IMR-90 (cell line): ENCODE measurements around the gene OR2T29. TPM values are rescaled to one million over a fixed set of nuclear protein-coding genes. Genes with fewer than 3 reads are reported as not detected.

ENCODE experiments used
- microRNA-seq, 2 experiments: library from miRNA; stranded (forward) in 1 of 2; unstranded in 1 of 2; fragments of 10-50 nt in 1 of 2; fragments of <30 nt in 1 of 2; gene quantifications in 1 of 2; microRNA quantifications in 1 of 2; one replicate each; pipeline versions ENCODE3 to v1.1.0; 2013 to 2020; ENCODE audit not compliant: insufficient read depth in 1 of 2, insufficient read length in 1 of 2, unreplicated experiment in 1 of 2
- polyA plus RNA-seq, 3 experiments: library from polyadenylated mRNA; depleted of rRNA; stranded (reverse); fragments of >200 nt; gene quantifications; 2 replicates each; pipeline ENCODE4 v1.2.3, GENCODE V29; 2012; ENCODE audit warnings: low replicate concordance in 1 of 3
- small RNA-seq, 5 experiments: library from RNA; depleted of rRNA; stranded (forward); fragments of <200 nt; gene quantifications; one replicate each; pipeline ENCODE3, GENCODE V24; 2012
- total RNA-seq: library from RNA; depleted of rRNA; stranded (reverse); fragments of >200 nt; gene quantifications from 2 replicates; pipeline ENCODE4 v1.2.3, GENCODE V29; 2012; rRNA removed

OR2T29 gene
- total and polyA plus RNA-seq, 2 of the 4 experiments (the other 2 are of a cell fraction) = not detected

Small RNA genes lying within 50 kb of the gene (microRNA-seq; reads per million reads assigned to microRNA genes)
- gene RF00019 (ENCODE audit: insufficient read depth, insufficient read length) = not detected

Small RNA genes lying within 50 kb of the gene (small RNA-seq; reads per million reads assigned to genes)
- gene RF00019 = 0 reads per million in 5 experiments

Other genes starting within 250 kb of the OR2T29 start
- gene OR2M7, start 238.2 kb downstream of the OR2T29 start, total RNA-seq = not detected in 2 replicates
- not detected in 2 replicates for gene OR2M7, start 238.2 kb downstream of the OR2T29 start, polyA plus RNA-seq (2012; rRNA removed)
- not detected in 2 replicates for gene OR14C36, start 214.0 kb downstream of the OR2T29 start, total RNA-seq
- gene OR14C36, start 214.0 kb downstream of the OR2T29 start, polyA plus RNA-seq (2012; rRNA removed) = not detected in 2 replicates
- not detected in 2 replicates for gene OR2T4, start 201.1 kb downstream of the OR2T29 start, total RNA-seq
- not detected in 2 replicates for gene OR2T4, start 201.1 kb downstream of the OR2T29 start, polyA plus RNA-seq (2012; rRNA removed)
- gene OR2T6, start 187.0 kb downstream of the OR2T29 start, total RNA-seq = not detected in 2 replicates
- gene OR2T6, start 187.0 kb downstream of the OR2T29 start, polyA plus RNA-seq (2012; rRNA removed) = not detected in 2 replicates
- not detected in 2 replicates for gene OR2T1, start 159.7 kb downstream of the OR2T29 start, total RNA-seq
- not detected in 2 replicates for gene OR2T1, start 159.7 kb downstream of the OR2T29 start, polyA plus RNA-seq (2012; rRNA removed)
- not detected in 2 replicates for gene OR2T2, start 117.1 kb downstream of the OR2T29 start, total RNA-seq
- gene OR2T2, start 117.1 kb downstream of the OR2T29 start, polyA plus RNA-seq (2012; rRNA removed) = not detected in 2 replicates
- not detected in 2 replicates for gene OR2T3, start 89.4 kb downstream of the OR2T29 start, total RNA-seq
- gene OR2T3, start 89.4 kb downstream of the OR2T29 start, polyA plus RNA-seq (2012; rRNA removed) = not detected in 2 replicates
- not detected in 2 replicates for gene OR2T5, start 74.2 kb downstream of the OR2T29 start, total RNA-seq
- gene OR2T5, start 74.2 kb downstream of the OR2T29 start, polyA plus RNA-seq (2012; rRNA removed) = not detected in 2 replicates
- gene OR2G6, start 54.7 kb downstream of the OR2T29 start, total RNA-seq = not detected in 2 replicates
- gene OR2G6, start 54.7 kb downstream of the OR2T29 start, polyA plus RNA-seq (2012; rRNA removed) = not detected in 2 replicates
- not detected in 2 replicates for gene OR2T34, start 12.0 kb upstream of the OR2T29 start, total RNA-seq
- not detected in 2 replicates for gene OR2T34, start 12.0 kb upstream of the OR2T29 start, polyA plus RNA-seq (2012; rRNA removed)
- not detected in 2 replicates for gene OR2T10, start 34.9 kb upstream of the OR2T29 start, total RNA-seq
- gene OR2T10, start 34.9 kb upstream of the OR2T29 start, polyA plus RNA-seq (2012; rRNA removed) = not detected in 2 replicates
- not detected in 2 replicates for gene OR2T11, start 72.3 kb upstream of the OR2T29 start, total RNA-seq
- not detected in 2 replicates for gene OR2T11, start 72.3 kb upstream of the OR2T29 start, polyA plus RNA-seq (2012; rRNA removed)
- not detected in 2 replicates for gene OR2T35, start 82.5 kb upstream of the OR2T29 start, total RNA-seq
- gene OR2T35, start 82.5 kb upstream of the OR2T29 start, polyA plus RNA-seq (2012; rRNA removed) = not detected in 2 replicates
- gene OR2T27, start 92.8 kb upstream of the OR2T29 start, total RNA-seq = not detected in 2 replicates
- not detected in 2 replicates for gene OR2T27, start 92.8 kb upstream of the OR2T29 start, polyA plus RNA-seq (2012; rRNA removed)
- gene OR14I1, start 140.0 kb upstream of the OR2T29 start, total RNA-seq = not detected in 2 replicates
- not detected in 2 replicates for gene OR14I1, start 140.0 kb upstream of the OR2T29 start, polyA plus RNA-seq (2012; rRNA removed)
- not detected in 2 replicates for gene LYPD8, start 193.0 kb upstream of the OR2T29 start, total RNA-seq
- not detected in 2 replicates for gene LYPD8, start 193.0 kb upstream of the OR2T29 start, polyA plus RNA-seq (2012; rRNA removed)